Measurements from ENCODE around the gene MYO15A.

DNA sequence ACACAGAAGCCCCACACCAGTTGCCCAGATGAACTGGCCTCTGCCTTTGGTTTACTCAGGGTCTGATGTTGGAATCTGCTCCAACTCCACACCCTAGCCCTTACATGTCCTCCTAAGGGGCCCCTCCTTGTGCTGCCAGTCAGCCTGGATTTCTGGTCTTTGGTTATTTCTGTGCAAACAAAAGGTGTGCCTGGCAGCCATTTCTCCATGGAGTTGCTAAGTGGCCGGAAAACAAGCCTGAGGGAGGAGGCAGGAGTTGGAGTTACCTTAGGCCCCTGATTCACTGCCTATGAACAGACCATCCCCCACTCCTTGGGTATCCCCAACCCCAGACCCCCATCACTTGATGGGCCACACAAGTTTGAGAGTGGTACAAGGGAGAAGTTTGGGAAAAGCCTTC is 70.6 kb downstream of the MYO15A start:
- TF ChIP-seq, protein P1, sequence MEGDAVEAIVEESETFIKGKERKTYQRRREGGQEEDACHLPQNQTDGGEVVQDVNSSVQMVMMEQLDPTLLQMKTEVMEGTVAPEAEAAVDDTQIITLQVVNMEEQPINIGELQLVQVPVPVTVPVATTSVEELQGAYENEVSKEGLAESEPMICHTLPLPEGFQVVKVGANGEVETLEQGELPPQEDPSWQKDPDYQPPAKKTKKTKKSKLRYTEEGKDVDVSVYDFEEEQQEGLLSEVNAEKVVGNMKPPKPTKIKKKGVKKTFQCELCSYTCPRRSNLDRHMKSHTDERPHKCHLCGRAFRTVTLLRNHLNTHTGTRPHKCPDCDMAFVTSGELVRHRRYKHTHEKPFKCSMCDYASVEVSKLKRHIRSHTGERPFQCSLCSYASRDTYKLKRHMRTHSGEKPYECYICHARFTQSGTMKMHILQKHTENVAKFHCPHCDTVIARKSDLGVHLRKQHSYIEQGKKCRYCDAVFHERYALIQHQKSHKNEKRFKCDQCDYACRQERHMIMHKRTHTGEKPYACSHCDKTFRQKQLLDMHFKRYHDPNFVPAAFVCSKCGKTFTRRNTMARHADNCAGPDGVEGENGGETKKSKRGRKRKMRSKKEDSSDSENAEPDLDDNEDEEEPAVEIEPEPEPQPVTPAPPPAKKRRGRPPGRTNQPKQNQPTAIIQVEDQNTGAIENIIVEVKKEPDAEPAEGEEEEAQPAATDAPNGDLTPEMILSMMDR (optimal IDR thresholded peaks at IDR 0.05 in 1 of 3, IDR thresholded peaks at IDR 0.05 in 1 of 3, conservative IDR thresholded peaks at IDR 0.05 in 1 of 3; ENCODE audit: extremely low read depth in 1 of 3, insufficient read depth in 2 of 3, low read length in 3 of 3), result no peak
- TF ChIP-seq EZH2 (IDR thresholded peaks at IDR 0.05; ENCODE audit: low read length), result no peak

Measured in keratinocyte (primary cell).